Measurements from ENCODE around the gene GKN2.

- TF ChIP-seq, protein P1, sequence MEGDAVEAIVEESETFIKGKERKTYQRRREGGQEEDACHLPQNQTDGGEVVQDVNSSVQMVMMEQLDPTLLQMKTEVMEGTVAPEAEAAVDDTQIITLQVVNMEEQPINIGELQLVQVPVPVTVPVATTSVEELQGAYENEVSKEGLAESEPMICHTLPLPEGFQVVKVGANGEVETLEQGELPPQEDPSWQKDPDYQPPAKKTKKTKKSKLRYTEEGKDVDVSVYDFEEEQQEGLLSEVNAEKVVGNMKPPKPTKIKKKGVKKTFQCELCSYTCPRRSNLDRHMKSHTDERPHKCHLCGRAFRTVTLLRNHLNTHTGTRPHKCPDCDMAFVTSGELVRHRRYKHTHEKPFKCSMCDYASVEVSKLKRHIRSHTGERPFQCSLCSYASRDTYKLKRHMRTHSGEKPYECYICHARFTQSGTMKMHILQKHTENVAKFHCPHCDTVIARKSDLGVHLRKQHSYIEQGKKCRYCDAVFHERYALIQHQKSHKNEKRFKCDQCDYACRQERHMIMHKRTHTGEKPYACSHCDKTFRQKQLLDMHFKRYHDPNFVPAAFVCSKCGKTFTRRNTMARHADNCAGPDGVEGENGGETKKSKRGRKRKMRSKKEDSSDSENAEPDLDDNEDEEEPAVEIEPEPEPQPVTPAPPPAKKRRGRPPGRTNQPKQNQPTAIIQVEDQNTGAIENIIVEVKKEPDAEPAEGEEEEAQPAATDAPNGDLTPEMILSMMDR (IDR thresholded peaks at IDR 0.05), result no peak
- no peak for TF ChIP-seq POLR2A (IDR thresholded peaks at IDR 0.05)
Measured at GRCh38 chr2:68971591-68972231, 19.0 kb upstream of the GKN2 start.

Data from heart left ventricle (tissue), 13 donors.